ENCODE data around the gene NECTIN3.

Gene NECTIN3

DNA sequence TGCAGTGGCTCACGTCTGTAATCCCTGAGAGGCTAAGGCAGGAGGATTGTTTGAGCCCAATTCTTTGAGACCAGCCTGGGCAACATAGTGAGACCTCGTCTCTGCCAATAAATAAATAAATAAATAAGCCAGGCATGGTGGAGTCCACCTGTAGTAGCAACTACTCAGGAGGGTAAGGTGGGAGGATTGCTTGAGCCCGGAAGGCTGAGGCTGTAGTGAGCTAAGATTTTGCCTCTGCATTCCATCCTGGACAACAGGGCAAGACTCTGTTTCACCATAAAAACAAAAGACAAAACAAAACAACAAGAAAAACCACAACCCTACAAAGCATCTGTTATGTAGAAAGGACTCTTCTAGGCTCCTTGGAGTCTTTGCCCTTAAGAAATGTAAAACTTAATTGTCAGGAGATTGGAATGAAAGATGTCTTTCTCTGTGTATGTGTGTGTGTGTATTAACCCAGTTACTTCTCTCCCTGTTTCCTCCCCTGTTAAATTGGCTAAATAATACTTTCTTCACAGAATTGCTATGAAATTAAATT lies 9.5 kb downstream of the NECTIN3 start:
- no peak for DNase-seq (ENCODE audit: low read depth)

DNA sequence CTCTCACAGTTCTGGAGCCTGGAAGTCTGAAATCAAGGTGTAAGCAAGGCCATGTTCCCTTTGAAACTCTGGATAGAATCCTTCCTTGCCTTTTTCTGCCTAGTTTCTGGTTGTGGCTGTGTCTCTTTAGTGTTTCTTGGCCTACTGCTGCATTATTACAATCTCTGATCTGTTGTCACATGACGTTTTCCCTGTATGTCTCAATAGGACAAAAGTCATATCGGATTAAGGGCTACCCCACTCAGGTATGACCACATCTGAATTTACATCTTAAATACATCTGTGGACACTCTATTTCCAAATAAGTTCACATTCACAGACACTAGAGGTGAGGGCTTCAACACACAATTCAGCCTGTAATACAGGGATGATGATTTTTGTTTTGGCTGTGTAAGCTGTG lies 13.3 kb downstream of the NECTIN3 start:
- no peak for DNase-seq (ENCODE audit: low read depth)

GRCh38 chr3:111087924-111088469 lies 16.4 kb downstream of the NECTIN3 start:
- no peak for DNase-seq (ENCODE audit: low read depth)

DNA sequence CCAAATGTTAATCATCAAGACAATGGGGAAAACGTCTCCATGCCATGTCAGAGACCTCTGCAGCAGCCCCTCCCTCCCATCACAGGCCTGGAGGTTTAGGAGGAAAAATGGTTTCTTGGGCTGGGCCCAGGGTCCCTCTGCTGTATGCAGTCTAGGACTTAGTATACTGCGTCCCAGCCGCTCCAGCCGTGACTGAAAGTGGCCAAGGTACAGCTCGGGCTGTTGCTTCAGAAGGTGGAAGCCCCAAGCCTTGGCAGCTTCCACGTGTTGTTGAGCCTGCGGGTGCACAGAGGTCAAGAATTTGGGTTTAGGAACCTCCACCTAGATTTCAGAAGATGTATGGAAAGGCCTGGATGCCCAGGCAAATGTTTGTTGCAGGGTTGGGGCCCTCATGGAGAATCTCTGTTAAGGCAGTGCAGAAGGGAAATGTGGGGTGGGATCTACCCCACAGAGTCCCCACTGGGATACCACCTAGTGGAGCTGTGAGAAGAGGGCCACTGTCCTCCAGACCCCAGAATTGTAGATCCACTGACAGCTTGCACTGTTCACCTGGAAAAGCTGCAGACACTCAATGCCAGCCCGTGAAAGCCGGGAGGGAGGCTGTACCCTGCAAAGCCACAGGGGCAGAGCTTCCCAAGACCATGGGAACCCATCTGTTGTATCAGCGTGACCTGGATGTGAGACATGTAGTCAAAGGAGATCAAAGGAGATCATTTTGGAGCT lies 25.0 kb downstream of the NECTIN3 start:
- DNase-seq (ENCODE audit: low read depth), result no peak

DNA sequence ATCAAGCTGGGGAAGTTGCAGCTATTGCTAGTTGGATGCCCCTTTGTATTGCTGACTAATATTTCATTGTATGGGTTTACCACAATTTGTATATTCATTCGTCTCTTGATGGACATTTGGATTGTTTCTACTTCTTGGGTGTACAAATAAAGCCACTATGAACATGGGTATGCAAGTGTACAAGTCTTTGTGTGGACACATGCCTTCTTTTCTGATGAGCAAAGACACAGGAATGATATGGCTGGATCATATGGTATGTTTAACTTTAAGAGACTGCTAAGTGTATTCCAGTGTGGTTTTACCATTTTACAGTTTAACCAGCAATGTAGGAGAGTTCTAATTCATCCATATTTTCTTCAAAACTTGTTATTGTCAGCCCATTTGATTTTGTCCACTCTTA lies 32.2 kb downstream of the NECTIN3 start:
- DNase-seq (ENCODE audit: low read depth), result no peak

GRCh38 chr3:111106993-111107661 lies 35.5 kb downstream of the NECTIN3 start:
- DNase-seq (ENCODE audit: low read depth), result no peak

DNA sequence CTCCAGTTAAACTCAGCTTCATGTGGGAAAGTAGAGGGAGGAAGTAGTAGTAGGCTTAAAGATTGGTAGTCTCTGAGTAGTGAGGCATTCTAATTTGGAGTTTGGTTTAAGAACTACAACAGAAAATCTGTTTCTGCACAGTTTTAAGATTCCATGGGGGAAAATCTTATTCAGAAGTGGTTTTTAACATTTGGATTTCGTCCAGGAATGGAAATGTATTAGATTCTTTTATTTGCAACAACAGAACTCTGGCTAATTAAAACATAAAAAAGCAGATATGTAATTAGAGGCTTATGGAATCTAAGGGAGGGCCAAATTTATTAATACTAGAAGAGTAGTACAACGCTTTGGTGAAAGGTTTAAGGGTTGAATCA lies 36.0 kb downstream of the NECTIN3 start:
- no peak for DNase-seq (ENCODE audit: low read depth)

- DNase-seq (ENCODE audit: low read depth), result no peak
These were observed 41.3 kb downstream of the NECTIN3 start for GRCh38 chr3:111112913-111113312.

DNA sequence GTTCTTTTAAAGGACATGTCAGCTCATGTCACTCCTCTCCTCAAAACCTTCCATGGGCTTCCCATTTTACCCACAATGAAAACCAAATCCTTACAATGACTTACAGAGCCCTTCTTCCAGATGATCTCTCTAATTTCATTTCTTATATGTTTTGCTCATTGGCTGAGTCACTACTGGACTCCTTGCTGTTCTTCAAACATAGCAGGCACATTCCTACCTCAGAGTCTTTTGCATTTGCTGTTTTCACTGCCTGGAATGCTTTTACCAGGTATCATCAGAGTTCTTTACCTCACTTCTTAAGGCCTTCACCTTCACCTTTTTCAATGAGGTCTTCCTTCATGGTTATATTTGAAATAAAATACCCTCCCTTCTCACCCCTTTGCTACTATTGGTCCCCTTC lies 57.3 kb downstream of the NECTIN3 start:
- DNase-seq (ENCODE audit: low read depth), result no peak

- DNase-seq (ENCODE audit: low read depth), result no peak
These were observed 59.2 kb downstream of the NECTIN3 start for GRCh38 chr3:111130827-111131226.

- DNase-seq (ENCODE audit: low read depth), result no peak
These were observed 62.7 kb downstream of the NECTIN3 start for GRCh38 chr3:111134302-111134701.

- no peak for DNase-seq (ENCODE audit: low read depth)
These were observed 79.8 kb downstream of the NECTIN3 start for GRCh38 chr3:111151438-111151837.

DNA sequence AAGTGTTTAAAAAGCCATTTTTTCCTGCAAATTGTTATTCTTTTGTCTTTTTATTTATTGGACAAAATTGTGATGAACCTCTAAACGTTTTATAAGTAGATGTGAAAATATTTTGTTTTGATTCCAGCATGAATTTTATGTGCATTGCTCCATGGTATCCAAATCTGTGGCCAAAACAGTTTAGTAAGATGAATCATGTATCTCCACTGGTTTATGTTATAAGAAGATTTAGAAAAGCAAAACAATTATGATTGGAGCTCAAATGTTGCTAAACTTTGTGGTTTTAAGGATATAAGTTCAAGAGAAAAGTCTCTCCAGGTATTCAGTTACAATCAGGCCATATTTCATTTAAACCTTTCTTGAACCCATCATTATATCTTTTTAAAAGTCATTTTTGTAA lies 80.9 kb downstream of the NECTIN3 start:
- DNase-seq (ENCODE audit: low read depth), result no peak

DNA sequence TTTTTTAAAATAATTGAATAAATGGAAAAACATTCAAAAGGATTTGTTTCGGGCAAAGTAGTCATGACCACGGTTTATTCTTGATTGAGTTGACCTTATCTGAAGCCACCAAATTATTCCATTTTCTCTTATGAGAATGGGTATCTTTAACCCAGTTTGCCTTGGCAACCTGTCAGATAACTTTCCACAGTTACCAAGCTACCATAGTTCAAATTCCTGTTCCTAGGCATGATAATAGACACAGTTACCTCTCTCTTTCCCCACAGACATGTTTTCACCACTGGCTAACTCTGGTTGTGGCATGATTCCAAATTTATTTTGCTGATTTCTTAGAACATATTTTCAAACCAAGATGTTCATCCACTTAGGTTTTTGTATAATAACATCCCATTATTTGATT lies 84.9 kb downstream of the NECTIN3 start:
- no peak for DNase-seq (ENCODE audit: low read depth)

- no peak for DNase-seq (ENCODE audit: low read depth)
These were observed 87.8 kb downstream of the NECTIN3 start for GRCh38 chr3:111159391-111159790.

DNA sequence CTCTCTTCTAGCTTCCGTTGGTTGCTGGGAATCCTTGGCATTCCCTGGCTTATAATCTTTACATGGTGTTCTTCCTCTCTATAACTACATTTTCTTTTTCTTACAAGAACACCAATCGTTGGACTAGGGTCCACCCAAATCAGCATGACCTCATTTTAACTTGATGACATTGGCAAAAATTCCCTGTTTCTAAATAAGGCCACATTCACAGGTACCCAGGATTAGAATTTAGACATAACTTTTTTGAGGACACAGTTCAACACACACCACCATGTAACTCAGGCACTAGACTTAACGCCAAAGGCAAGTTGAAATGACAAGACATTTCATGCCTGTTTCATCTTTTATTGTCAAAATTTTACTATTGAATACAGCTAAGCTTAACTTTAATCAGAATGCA lies 93.0 kb downstream of the NECTIN3 start:
- no peak for DNase-seq (ENCODE audit: low read depth)

GRCh38 chr3:111165411-111165810 lies 93.8 kb downstream of the NECTIN3 start:
- no peak for DNase-seq (ENCODE audit: low read depth)

DNA sequence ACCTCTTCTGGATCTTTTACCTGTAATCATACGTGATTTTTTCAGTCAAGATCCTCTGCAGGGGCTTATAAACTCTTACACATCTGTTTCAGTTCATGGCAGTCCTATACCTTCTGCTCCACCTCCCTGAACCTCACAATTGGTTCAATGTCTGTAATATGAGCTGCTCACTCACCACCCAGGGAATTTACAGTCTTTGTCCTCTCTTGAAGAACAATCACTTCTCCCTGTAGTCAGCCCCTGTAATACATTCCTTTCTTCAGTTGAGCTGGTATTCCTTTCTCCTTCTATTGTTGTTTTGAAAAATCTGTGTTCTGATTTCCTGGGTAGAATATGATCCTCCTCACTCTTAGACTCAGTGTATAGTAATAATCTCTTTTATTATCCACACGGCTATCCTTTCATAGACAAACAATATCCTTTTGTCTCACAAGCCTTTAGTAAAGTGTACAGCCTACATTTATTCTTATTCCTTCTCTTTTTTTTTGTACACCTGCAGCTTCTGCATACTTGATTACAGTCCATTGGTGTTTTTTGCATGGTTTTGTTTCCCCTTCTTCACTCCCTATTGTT lies 101.8 kb downstream of the NECTIN3 start:
- DNase-seq (ENCODE audit: low read depth), result no peak

DNA sequence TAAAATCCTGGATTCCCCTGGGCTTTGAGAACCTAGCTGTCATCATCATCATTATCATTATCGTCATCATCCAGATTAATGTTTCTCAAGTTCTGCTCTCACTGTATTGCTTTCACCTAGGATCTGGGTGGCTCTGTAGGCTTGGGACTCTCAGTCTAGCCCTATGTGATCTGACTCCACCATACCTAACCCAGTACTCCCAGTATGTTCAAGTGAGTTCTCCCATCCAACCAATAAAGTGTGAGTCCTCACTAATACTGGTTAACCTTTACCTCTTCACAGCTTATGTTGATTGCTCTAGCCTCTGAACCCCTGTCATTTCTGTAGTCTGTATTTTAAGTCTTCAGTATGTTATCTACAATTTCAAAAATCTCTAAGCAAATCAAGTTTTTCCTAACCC lies 102.3 kb downstream of the NECTIN3 start:
- DNase-seq (ENCODE audit: low read depth), result no peak

DNA sequence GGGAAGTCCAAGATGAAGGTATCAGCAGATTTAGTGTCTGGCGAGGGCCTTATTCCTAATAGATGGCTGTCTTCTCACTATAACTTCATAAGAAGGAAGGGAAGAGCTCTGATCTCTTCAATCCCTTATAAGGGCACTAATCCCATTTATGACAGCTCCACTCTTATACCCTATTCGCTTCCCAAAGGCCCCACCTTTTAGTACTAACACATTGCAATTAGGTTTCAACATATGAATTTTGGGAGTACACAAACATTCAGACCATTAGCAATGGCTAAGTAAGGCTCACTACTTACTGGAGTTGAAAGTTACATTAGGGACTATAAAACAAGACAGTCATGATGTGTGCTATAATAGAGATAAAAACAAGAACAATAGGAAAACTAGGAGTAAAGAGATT lies 118.9 kb downstream of the NECTIN3 start:
- DNase-seq (ENCODE audit: low read depth), result no peak

- no peak for DNase-seq (ENCODE audit: low read depth)
These were observed 121.9 kb downstream of the NECTIN3 start for GRCh38 chr3:111193472-111193871.

- no peak for DNase-seq (ENCODE audit: low read depth)
These were observed 122.4 kb downstream of the NECTIN3 start for GRCh38 chr3:111194048-111194447.

- DNase-seq (ENCODE audit: low read depth), result no peak
These were observed 125.9 kb downstream of the NECTIN3 start for GRCh38 chr3:111197485-111197884.
